OCI-LY7 (cell line): ENCODE measurements around the gene KIAA1328. TPM values are rescaled to one million over a fixed set of nuclear protein-coding genes. Genes with fewer than 3 reads are reported as not detected.

Source experiments
- BruUV-seq: library from RNA; stranded (reverse); fragments of 400-500 nt; replicated peaks from 2 replicates; lab custom pipeline; 2021; lab: Mats Ljungman, UMichigan
- CTCF ChIA-PET: fragments of 300-600 bp; sonication (Branson Sonifier 250); formaldehyde crosslinking; loops from one replicate; lab custom pipeline; 2022; ENCODE audit warnings: antibody characterized with exemption; ENCODE audit not compliant: unreplicated experiment; lab: Charles Lee
- POLR2A ChIA-PET: fragments of 300-600 bp; sonication (Branson Sonifier 250); formaldehyde crosslinking; loops from one replicate; lab custom pipeline; 2022; ENCODE audit warnings: antibody characterized with exemption; lab: Charles Lee
- DNase-seq: peaks from one replicate; pipeline ENCODE4 v3.0.0-alpha.2; 2015; ENCODE audit warnings: low spot score
- H2AFZ ChIP-seq: fragments of 200-600 bp; sonication (generic), shearing (Covaris generic); 2 replicates; pipeline ENCODE4 v1.6.1; 2014; ENCODE audit warnings: mild to moderate bottlenecking, antibody characterized with exemption, low read length, moderate library complexity
- H3K27ac ChIP-seq: fragments of 200-600 bp; sonication (generic); 2 replicates; pipeline ENCODE4 v1.5.1; 2014; ENCODE audit warnings: mixed run types, low read depth, mild to moderate bottlenecking, moderate library complexity, low read length, inconsistent platforms; ENCODE audit not compliant: poor library complexity, severe bottlenecking
- H3K36me3 ChIP-seq: fragments of 200-600 bp; sonication (generic); 2 replicates; pipeline ENCODE4 v1.6.1; 2014; ENCODE audit warnings: mild to moderate bottlenecking, antibody characterized with exemption, low read length, moderate library complexity, mixed read lengths; ENCODE audit not compliant: insufficient read depth
- H3K4me1 ChIP-seq: fragments of 200-600 bp; sonication (generic); 2 replicates; pipeline ENCODE4 v1.5.1; 2014; ENCODE audit warnings: mild to moderate bottlenecking, low read length; ENCODE audit not compliant: insufficient read depth, poor library complexity, severe bottlenecking
- H3K4me2 ChIP-seq: fragments of 200-600 bp; sonication (generic); 2 replicates; pipeline ENCODE4 v1.6.1; 2014; ENCODE audit warnings: mild to moderate bottlenecking, low read length
- H3K4me3 ChIP-seq: fragments of 200-600 bp; sonication (generic); 2 replicates; pipeline ENCODE4 v1.5.1; 2014; ENCODE audit warnings: mild to moderate bottlenecking, low read depth, low read length; ENCODE audit not compliant: poor library complexity, severe bottlenecking
- H3K79me2 ChIP-seq: fragments of 200-600 bp; sonication (generic); 2 replicates; pipeline ENCODE4 v1.6.1; 2016; ENCODE audit warnings: low read depth, mild to moderate bottlenecking, low read length, moderate library complexity, mixed read lengths; ENCODE audit not compliant: insufficient read depth
- H3K9me2 ChIP-seq: fragments of 200-600 bp; sonication (generic); 2 replicates; pipeline ENCODE4 v1.6.1; 2016; ENCODE audit warnings: mild to moderate bottlenecking, low read length, mixed read lengths; ENCODE audit not compliant: insufficient read depth
- H3K9me3 ChIP-seq: fragments of 200-600 bp; sonication (generic); 2 replicates; pipeline ENCODE4 v1.6.1; 2014; ENCODE audit warnings: mild to moderate bottlenecking, mixed run types, low read length, mixed read lengths
- H4K20me1 ChIP-seq: fragments of 200-600 bp; sonication (generic); 2 replicates; pipeline ENCODE4 v1.6.1; 2014; ENCODE audit warnings: mild to moderate bottlenecking, antibody characterized with exemption, low read length, moderate library complexity, mixed read lengths; ENCODE audit not compliant: insufficient read depth
- EZH2phosphoT487 ChIP-seq: fragments of 200-600 bp; sonication (generic); IDR thresholded peaks from 2 replicates; pipeline ENCODE4 v1.6.1; 2018; ENCODE audit warnings: low read depth, borderline replicate concordance, mild to moderate bottlenecking, mixed run types, antibody characterized with exemption, low read length, moderate library complexity, mixed read lengths
- intact Hi-C: fragments of 100-400 bp; cut with micrococcal nuclease; formaldehyde crosslinking; loops from one replicate; pipeline ENCODE4 v1.10.0; 2022; ENCODE audit not compliant: unreplicated experiment
- total RNA-seq, 2 experiments: library from RNA; depleted of rRNA in 1 of 2; stranded (reverse); fragments of >200 nt in 1 of 2; shearing (Covaris generic) in 1 of 2; gene quantifications; 2 replicates each; pipeline ENCODE4 v1.2.3, GENCODE V29; 2014 to 2022
- TF ChIP-seq, protein P1 (sequence below): fragments of 200-600 bp; sonication (generic); conservative IDR thresholded peaks from 2 replicates; pipeline ENCODE4 v1.5.1; 2014; ENCODE audit warnings: mild to moderate bottlenecking, antibody characterized with exemption, low read length, moderate library complexity, mixed read lengths

The KIAA1328 gene
- total RNA-seq, 2 experiments from 2014 or later: 3.0 to 5.8 TPM

DNA sequence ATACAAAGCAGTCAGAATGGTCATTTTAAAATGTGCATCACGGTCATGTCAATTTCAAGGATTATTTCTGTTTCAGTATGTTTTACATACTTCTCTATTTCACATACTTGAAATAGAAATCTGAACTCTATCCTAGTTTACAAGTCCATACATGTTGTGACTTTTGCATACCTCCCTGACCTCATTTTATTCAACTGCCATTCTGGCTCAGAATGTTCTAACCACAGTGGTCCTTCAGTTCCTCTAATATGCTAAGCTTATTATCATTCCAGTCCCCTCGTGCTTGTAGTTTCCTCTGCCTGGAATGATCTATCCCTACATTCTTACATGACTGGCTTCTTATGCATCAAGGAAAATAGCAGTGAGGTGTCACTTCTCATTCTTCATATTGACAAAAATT, 295.6 kb downstream of the KIAA1328 start:
- no peak overlapping the region for H3K27ac ChIP-seq
- H3K9me3 ChIP-seq: no peaks in the 10 kb centered on the region
- POLR2A ChIA-PET: no interaction called here

DNA sequence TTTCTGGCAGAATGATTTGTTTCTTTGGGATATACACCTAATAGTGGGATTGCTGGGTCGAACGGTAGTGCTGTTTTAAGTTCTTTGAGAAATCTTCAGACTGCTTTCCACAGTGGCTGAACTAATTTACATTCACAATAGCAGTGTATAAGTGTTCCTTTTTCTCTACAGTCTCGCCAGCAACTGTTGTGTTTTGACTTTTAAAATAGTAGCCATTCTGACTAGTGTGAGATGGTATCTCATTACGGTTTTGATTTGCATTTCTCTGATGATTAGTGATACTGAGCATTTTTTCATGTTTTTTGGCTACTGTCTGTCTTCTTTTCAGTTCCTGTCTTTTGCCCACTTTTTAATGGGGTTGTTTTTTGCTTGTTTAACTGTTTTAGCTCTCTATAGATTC, 306.2 kb downstream of the KIAA1328 start:
- TF ChIP-seq, protein P1, sequence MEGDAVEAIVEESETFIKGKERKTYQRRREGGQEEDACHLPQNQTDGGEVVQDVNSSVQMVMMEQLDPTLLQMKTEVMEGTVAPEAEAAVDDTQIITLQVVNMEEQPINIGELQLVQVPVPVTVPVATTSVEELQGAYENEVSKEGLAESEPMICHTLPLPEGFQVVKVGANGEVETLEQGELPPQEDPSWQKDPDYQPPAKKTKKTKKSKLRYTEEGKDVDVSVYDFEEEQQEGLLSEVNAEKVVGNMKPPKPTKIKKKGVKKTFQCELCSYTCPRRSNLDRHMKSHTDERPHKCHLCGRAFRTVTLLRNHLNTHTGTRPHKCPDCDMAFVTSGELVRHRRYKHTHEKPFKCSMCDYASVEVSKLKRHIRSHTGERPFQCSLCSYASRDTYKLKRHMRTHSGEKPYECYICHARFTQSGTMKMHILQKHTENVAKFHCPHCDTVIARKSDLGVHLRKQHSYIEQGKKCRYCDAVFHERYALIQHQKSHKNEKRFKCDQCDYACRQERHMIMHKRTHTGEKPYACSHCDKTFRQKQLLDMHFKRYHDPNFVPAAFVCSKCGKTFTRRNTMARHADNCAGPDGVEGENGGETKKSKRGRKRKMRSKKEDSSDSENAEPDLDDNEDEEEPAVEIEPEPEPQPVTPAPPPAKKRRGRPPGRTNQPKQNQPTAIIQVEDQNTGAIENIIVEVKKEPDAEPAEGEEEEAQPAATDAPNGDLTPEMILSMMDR: no peak
- no peak for TF ChIP-seq EZH2phosphoT487
- Histone ChIP-seq H3K79me2 (no peaks in the 10 kb centered on the region), H3K27ac (no peak overlapping the region), H3K4me1 (no peaks in the 10 kb centered on the region), H3K9me3 (no peaks in the 10 kb centered on the region), H3K4me2 (no peak overlapping the region), H3K9me2 (no peaks in the 10 kb centered on the region), H3K36me3 (no peaks in the 10 kb centered on the region), H4K20me1 (no peaks in the 10 kb centered on the region), H2AFZ (no peak overlapping the region), H3K4me3 (no peak overlapping the region)
- CTCF ChIA-PET: no interaction called here
- POLR2A ChIA-PET: no interaction called here
- intact Hi-C loops: no loop called here
- DNase-seq: no peak
- no TSS peak for BruUV-seq

More for the DNA sequence above, 295.6 kb downstream of the KIAA1328 start:
- Histone ChIP-seq H3K9me2 (no peaks in the 10 kb centered on the region), H2AFZ (no peak overlapping the region), H3K36me3 (no peaks in the 10 kb centered on the region), H3K4me1 (no peaks in the 10 kb centered on the region), H3K79me2 (no peaks in the 10 kb centered on the region), H4K20me1 (no peaks in the 10 kb centered on the region), H3K4me2 (no peak overlapping the region), H3K4me3 (no peak overlapping the region)
- CTCF ChIA-PET: no interaction called here
- no peak for TF ChIP-seq EZH2phosphoT487
- TF ChIP-seq, protein P1: no peak
- intact Hi-C loops: no loop called here
- BruUV-seq: no TSS peak
- DNase-seq: no peak

DNA sequence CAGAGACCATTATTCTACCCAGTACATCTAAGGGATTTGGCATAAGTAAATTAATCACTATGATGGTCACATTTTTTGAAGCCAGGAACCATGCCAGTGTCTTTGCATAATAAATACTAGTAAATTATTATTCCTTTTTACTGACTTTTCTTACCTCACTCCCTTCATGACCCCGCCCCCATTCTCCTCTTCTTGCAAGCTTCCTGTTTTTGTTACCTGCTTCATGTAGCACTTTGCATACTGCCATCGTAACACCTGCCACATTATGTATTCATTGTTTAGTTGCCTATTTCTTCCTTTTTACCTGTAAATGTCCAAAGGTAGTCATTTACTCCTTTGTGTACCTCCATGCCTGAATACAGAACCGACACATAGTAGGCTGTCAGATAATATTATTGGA, 309.5 kb downstream of the KIAA1328 start:
- no peak overlapping the region for H3K27ac ChIP-seq
- H3K4me3 ChIP-seq: no peak overlapping the region
- no peak for DNase-seq
- no peak overlapping the region for H3K4me2 ChIP-seq
- intact Hi-C loops: no loop called here
- H3K36me3 ChIP-seq: no peaks in the 10 kb centered on the region
- TF ChIP-seq, protein P1: no peak
- TF ChIP-seq EZH2phosphoT487: no peak
- H3K9me3 ChIP-seq: no peaks in the 10 kb centered on the region
- BruUV-seq: no TSS peak
- no peaks in the 10 kb centered on the region for H3K4me1 ChIP-seq
- H3K9me2 ChIP-seq: no peaks in the 10 kb centered on the region
- no peaks in the 10 kb centered on the region for H4K20me1 ChIP-seq
- POLR2A ChIA-PET: no interaction called here
- no peak overlapping the region for H2AFZ ChIP-seq
- CTCF ChIA-PET: no interaction called here
- H3K79me2 ChIP-seq: no peaks in the 10 kb centered on the region
